H1 (cell line): ENCODE results near the gene AP2A1. TPM values are rescaled to one million over a fixed set of nuclear protein-coding genes. Genes with fewer than 3 reads are reported as not detected.
A peak's percentile ranks its signal among the peaks of the same experiment; 100 is the strongest.

Experiments
- CTCF ChIA-PET: fragments of 300-600 bp; sonication (Branson Sonifier 250); formaldehyde crosslinking; loops from one replicate; lab custom pipeline; 2021; ENCODE audit not compliant: partially characterized antibody; lab: Charles Lee
- POLR2A ChIA-PET: fragments of 300-600 bp; sonication (Branson Sonifier 250); formaldehyde crosslinking; loops from one replicate; lab custom pipeline; 2021; ENCODE audit warnings: inconsistent platforms; ENCODE audit not compliant: partially characterized antibody; lab: Charles Lee
- DNase-seq, 2 experiments: peaks; one replicate each; pipeline versions ENCODE4 v3.0.0 to v3.0.0-alpha.2; 2010 to 2022; ENCODE audit warnings: low spot score in 2 of 2, low read depth in 1 of 2, mixed read lengths in 1 of 2
- FAIRE-seq: peaks from 2 replicates; lab custom pipeline; 2011; peaks lifted over from hg19 to GRCh38; lab: Jason Lieb, UNC
- H2AFZ ChIP-seq: 2 replicates; pipeline ENCODE4 v1.8.1; 2012; ENCODE audit warnings: low read length, inconsistent platforms
- H2AK5ac ChIP-seq: 2 replicates; pipeline ENCODE4 v1.6.1; 2013; ENCODE audit warnings: low read depth, low read length
- H2BK120ac ChIP-seq: replicated peaks from 2 replicates; pipeline ENCODE3; 2013; ENCODE audit warnings: low read depth, low read length, inconsistent platforms
- H2BK12ac ChIP-seq: 2 replicates; pipeline ENCODE4 v1.6.1; 2013; ENCODE audit warnings: low read depth, low read length
- H2BK15ac ChIP-seq: 2 replicates; pipeline ENCODE4 v1.6.1; 2013; ENCODE audit warnings: low read length
- H2BK20ac ChIP-seq: 2 replicates; pipeline ENCODE4 v1.6.1; 2013; ENCODE audit warnings: low read length
- H2BK5ac ChIP-seq: 2 replicates; pipeline ENCODE4 v1.6.1; 2013; ENCODE audit warnings: low read depth, low read length
- H3K14ac ChIP-seq: 2 replicates; pipeline ENCODE4 v1.6.1; 2013; ENCODE audit warnings: inconsistent platforms; ENCODE audit not compliant: insufficient read length
- H3K18ac ChIP-seq: 2 replicates; pipeline ENCODE4 v1.6.1; 2013; ENCODE audit warnings: low read length; ENCODE audit errors: extremely low read depth
- H3K23ac ChIP-seq: 2 replicates; pipeline ENCODE4 v1.6.1; 2013; ENCODE audit warnings: inconsistent platforms; ENCODE audit not compliant: insufficient read length
- H3K23me2 ChIP-seq: 2 replicates; pipeline ENCODE4 v1.6.1; 2013; ENCODE audit warnings: low read depth, low read length
- H3K27ac ChIP-seq: 2 replicates; pipeline ENCODE4 v1.6.1; 2011; ENCODE audit warnings: low read depth, low read length, inconsistent platforms
- H3K27me3 ChIP-seq, 4 experiments: replicated peaks in 1 of 4; 1 replicate in 1 of 4; 2 replicates in 3 of 4; pipeline versions ENCODE4 v1.6.1 to v1.8.1; 2011 to 2013; ENCODE audit warnings: low read length in 3 of 4, mild to moderate bottlenecking in 3 of 4, inconsistent platforms in 2 of 4, mixed read lengths in 2 of 4, moderate library complexity in 1 of 4; ENCODE audit not compliant: control insufficient read depth in 3 of 4, insufficient read depth in 3 of 4; ENCODE audit errors: extremely low read depth in 1 of 4
- H3K36me3 ChIP-seq, 4 experiments: 2 replicates each; pipeline versions ENCODE4 v1.6.1 to v1.8.1; 2011 to 2013; ENCODE audit warnings: mild to moderate bottlenecking in 4 of 4, low read length in 3 of 4, moderate library complexity in 2 of 4, control low read depth in 1 of 4, inconsistent platforms in 1 of 4; ENCODE audit not compliant: insufficient read depth in 4 of 4, control insufficient read depth in 2 of 4
- H3K4ac ChIP-seq: replicated peaks from 2 replicates; pipeline ENCODE3; 2013; ENCODE audit warnings: low read length, low read depth, mixed read lengths, inconsistent platforms; ENCODE audit not compliant: insufficient read length
- H3K4me1 ChIP-seq, 4 experiments: replicated peaks in 1 of 4; 1 replicate in 1 of 4; 2 replicates in 3 of 4; pipeline versions ENCODE4 v1.6.1 to v1.8.1; 2011 to 2013; ENCODE audit warnings: low read length in 3 of 4, inconsistent platforms in 2 of 4, mixed read lengths in 1 of 4; ENCODE audit not compliant: insufficient read depth in 4 of 4, control insufficient read depth in 3 of 4
- H3K4me2 ChIP-seq, 2 experiments: 2 replicates each; pipeline versions ENCODE4 v1.6.1 to v1.8.1; 2011 to 2013; ENCODE audit warnings: low read depth in 2 of 2, low read length in 2 of 2, control low read depth in 1 of 2, inconsistent platforms in 1 of 2, mild to moderate bottlenecking in 1 of 2; ENCODE audit not compliant: insufficient read depth in 1 of 2
- H3K4me3 ChIP-seq, 4 experiments: fragments of 200-600, 300-600 bp in 1 of 4; sonication (generic), shearing (Covaris generic), sonication (Bioruptor Twin) in 1 of 4; 2 replicates each; pipeline versions ENCODE4 v1.5.1 to v1.8.1; 2011 to 2016; ENCODE audit warnings: low read length in 4 of 4, low read depth in 3 of 4, control low read depth in 2 of 4, inconsistent platforms in 2 of 4, mild to moderate bottlenecking in 2 of 4, mixed read lengths in 1 of 4, moderate library complexity in 1 of 4; ENCODE audit not compliant: insufficient read depth in 2 of 4; ENCODE audit errors: extremely low read depth in 1 of 4
- H3K56ac ChIP-seq: replicated peaks from 2 replicates; pipeline ENCODE3; 2013; ENCODE audit warnings: low read depth, mild to moderate bottlenecking, mixed read lengths, low read length, inconsistent platforms; ENCODE audit not compliant: insufficient read length
- H3K79me1 ChIP-seq: 2 replicates; pipeline ENCODE4 v1.6.1; 2013; ENCODE audit warnings: low read depth, low read length, control low read depth
- H3K79me2 ChIP-seq, 2 experiments: 2 replicates each; pipeline versions ENCODE4 v1.6.1 to v1.8.1; 2012 to 2013; ENCODE audit warnings: low read length in 2 of 2, mild to moderate bottlenecking in 2 of 2, inconsistent platforms in 1 of 2; ENCODE audit not compliant: insufficient read depth in 2 of 2, control insufficient read depth in 1 of 2
- H3K9ac ChIP-seq, 4 experiments: replicated peaks in 1 of 4; 1 replicate in 1 of 4; 2 replicates in 3 of 4; pipeline versions ENCODE4 v1.6.1 to v1.8.1; 2011 to 2013; ENCODE audit warnings: low read depth in 3 of 4, low read length in 3 of 4, control low read depth in 2 of 4, mild to moderate bottlenecking in 2 of 4, moderate library complexity in 2 of 4, inconsistent platforms in 1 of 4; ENCODE audit errors: extremely low read depth in 1 of 4
- H3K9me3 ChIP-seq, 2 experiments: 2 replicates each; pipeline versions ENCODE4 v1.6.1 to v1.8.1; 2012 to 2013; ENCODE audit warnings: mild to moderate bottlenecking in 2 of 2, moderate library complexity in 2 of 2, control low read depth in 1 of 2, inconsistent platforms in 1 of 2, low read depth in 1 of 2, low read length in 1 of 2, mixed read lengths in 1 of 2; ENCODE audit not compliant: insufficient read depth in 2 of 2
- H4K20me1 ChIP-seq, 2 experiments: replicated peaks in 1 of 2; 2 replicates each; pipeline versions ENCODE3 to v1.8.1; 2011 to 2013; ENCODE audit warnings: inconsistent platforms in 2 of 2, low read length in 2 of 2, mild to moderate bottlenecking in 1 of 2; ENCODE audit not compliant: insufficient read depth in 2 of 2, control insufficient read depth in 1 of 2
- H4K5ac ChIP-seq: 2 replicates; pipeline ENCODE4 v1.6.1; 2013; ENCODE audit warnings: low read length, low read depth, mixed read lengths, inconsistent platforms; ENCODE audit not compliant: insufficient read length
- H4K8ac ChIP-seq: 2 replicates; pipeline ENCODE4 v1.8.0; 2013; ENCODE audit warnings: mild to moderate bottlenecking, moderate library complexity, low read length, inconsistent platforms; ENCODE audit not compliant: insufficient read depth; ENCODE audit errors: extremely low read depth
- H4K91ac ChIP-seq: replicated peaks from 2 replicates; pipeline ENCODE3; 2013; ENCODE audit warnings: low read length, mixed read lengths, inconsistent platforms; ENCODE audit not compliant: insufficient read length
- BCL11A ChIP-seq, 2 experiments: IDR thresholded peaks; one replicate each; pipeline ENCODE4 v1.6.1; 2011; ENCODE audit warnings: low read depth in 2 of 2, low read length in 2 of 2, mild to moderate bottlenecking in 2 of 2
- HDAC2 ChIP-seq, 2 experiments: fragments of 300-600 bp in 1 of 2; sonication (generic) in 1 of 2; IDR thresholded peaks; 2 replicates each; pipeline ENCODE4 v1.6.1; 2011 to 2012; ENCODE audit warnings: low read depth in 2 of 2, low read length in 2 of 2, mild to moderate bottlenecking in 2 of 2, moderate library complexity in 2 of 2, borderline replicate concordance in 1 of 2, inconsistent platforms in 1 of 2
- NANOG ChIP-seq: IDR thresholded peaks from 2 replicates; pipeline ENCODE4 v1.6.1; 2011; ENCODE audit warnings: low read length, low read depth, mild to moderate bottlenecking, inconsistent platforms; ENCODE audit not compliant: insufficient read depth, poor library complexity, severe bottlenecking
- POU5F1 ChIP-seq: IDR thresholded peaks from 2 replicates; pipeline ENCODE4 v1.6.1; 2011; ENCODE audit warnings: low read depth, mild to moderate bottlenecking, low read length, moderate library complexity
- TAF7 ChIP-seq: optimal IDR thresholded peaks from 2 replicates; pipeline ENCODE3; 2011; ENCODE audit warnings: low read depth, mild to moderate bottlenecking, inconsistent platforms, low read length, moderate library complexity, borderline replicate concordance
- WGBS, 2 experiments: shearing (Covaris generic) in 1 of 2; methylation state at CpG; one replicate each; pipeline versions ENCODE4 v1.1.6 to v1.1.7; 2013 to 2015; ENCODE audit warnings: low lambda C conversion rate in 2 of 2, mixed read lengths in 2 of 2, inconsistent platforms in 1 of 2, low coverage in 1 of 2, missing lambda C conversion rate in 1 of 2; ENCODE audit not compliant: insufficient replicate concordance in 2 of 2, insufficient coverage in 1 of 2, insufficient read length in 1 of 2; ENCODE audit errors: extremely low coverage in 1 of 2, missing lambda C conversion rate in 1 of 2; 5-methylcytosine and 5-hydroxymethylcytosine counted together
- polyA plus RNA-seq, 7 experiments: library from polyadenylated mRNA; depleted of rRNA in 3 of 7; stranded (reverse) in 5 of 7; unstranded in 2 of 7; fragments of >200 nt in 5 of 7; fragments of 200-250 nt in 2 of 7; gene quantifications; 1 replicate in 5 of 7; 2 replicates in 1 of 7; 4 replicates in 1 of 7; pipeline versions ENCODE4 v1.2.1 to v1.2.3, GENCODE V29; 2011 to 2013; ENCODE audit warnings: missing spikeins in 2 of 7, mixed read lengths in 2 of 7
- total RNA-seq: library from RNA; stranded (reverse); fragmentation: NEBNext Ultra II Directional; extraction: Animal tissue kit (Norgen Biotek cat#: 25700); gene quantifications from 2 replicates; pipeline ENCODE4 v1.2.1, GENCODE V29; 2021

The AP2A1 gene
- total and polyA plus RNA-seq, 2 of the 8 experiments (the other 6 are each of a cell fraction or from before 2014, with no cell fraction given) = 105 to 106 TPM

DNA sequence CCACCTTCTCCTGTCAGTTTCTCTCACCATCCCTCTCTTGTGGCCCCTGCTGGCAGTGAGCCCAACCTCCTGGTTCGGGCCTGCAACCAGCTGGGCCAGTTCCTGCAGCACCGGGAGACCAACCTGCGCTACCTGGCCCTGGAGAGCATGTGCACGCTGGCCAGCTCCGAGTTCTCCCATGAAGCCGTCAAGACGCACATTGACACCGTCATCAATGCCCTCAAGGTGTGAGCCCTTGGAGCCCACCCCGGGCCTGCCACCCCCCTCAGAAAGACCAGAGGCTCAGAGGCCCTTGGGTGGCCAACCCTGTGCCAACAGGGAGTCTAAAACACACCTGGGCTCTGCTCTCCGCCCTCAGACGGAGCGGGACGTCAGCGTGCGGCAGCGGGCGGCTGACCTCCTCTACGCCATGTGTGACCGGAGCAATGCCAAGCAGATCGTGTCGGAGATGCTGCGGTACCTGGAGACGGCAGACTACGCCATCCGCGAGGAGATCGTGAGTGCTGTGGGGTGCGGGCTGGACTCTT is 32.5 kb downstream of the AP2A1 start:
- H2BK5ac ChIP-seq = no peak overlapping the region
- H4K20me1 ChIP-seq = peaks cover 4 to 11% of the 10 kb centered on the region in 2 experiments
- H3K14ac ChIP-seq = no peak overlapping the region
- H3K9me3 ChIP-seq = no peaks in the 10 kb centered on the region
- H3K4me1 ChIP-seq = peaks cover 4 to 16% (median 6%) of the 10 kb centered on the region in 4 experiments
- no peak overlapping the region for H2BK12ac ChIP-seq
- H3K36me3 ChIP-seq = peaks cover 4 to 47% (median 27%) of the 10 kb centered on the region in 4 experiments
- no peak overlapping the region for H4K91ac ChIP-seq
- no peak overlapping the region for H3K4me2 ChIP-seq
- H3K27me3 ChIP-seq = no peaks in the 10 kb centered on the region
- H3K23me2 ChIP-seq = peaks cover 2% of the 10 kb centered on the region; the same call in 1 of the 2 replicates
- H3K4me3 ChIP-seq = no peak overlapping the region
- peak overlapping the region; percentile 34; the same call in 1 of the 2 replicates for H3K27ac ChIP-seq
- POLR2A ChIA-PET = no interaction called here
- H4K8ac ChIP-seq = no peak overlapping the region
- CTCF ChIA-PET = interaction anchor here (1.0 to 2.3 kb wide), 4 partner anchors 8 to 19 kb away, joined by 3 to 12 read pairs (median 5); no protein-coding TSS in a partner anchor
- FAIRE-seq (no peak), DNase-seq (no peak)
- no peak overlapping the region for H3K9ac ChIP-seq
- H3K79me2 ChIP-seq = no peaks in the 10 kb centered on the region
- TF ChIP-seq POU5F1 (no peak), NANOG (no peak), TAF7 (no peak), HDAC2 (IDR thresholded peaks at IDR 0.05; ENCODE audit: borderline replicate concordance in 1 of 2, low read depth in 2 of 2, low read length in 2 of 2) (no peak), BCL11A (IDR thresholded peaks at IDR 0.05; ENCODE audit: low read depth in 2 of 2, low read length in 2 of 2) (no peak)
- H2BK15ac ChIP-seq = no peak overlapping the region
- no peak overlapping the region for H2BK20ac ChIP-seq
- H4K5ac ChIP-seq = no peak overlapping the region
- no peak overlapping the region for H2AK5ac ChIP-seq
- WGBS, 2 experiments = 95% methylated on average over 28 of the region's 28 CpGs; no CpG with 5 or more reads in 1 of the 2 experiments
- H2BK120ac ChIP-seq = no peak overlapping the region
- no peak overlapping the region for H3K23ac ChIP-seq
- no peak overlapping the region for H3K18ac ChIP-seq
- H3K4ac ChIP-seq = no peak overlapping the region
- H2AFZ ChIP-seq = no peak overlapping the region
- no peak overlapping the region for H3K56ac ChIP-seq
- peaks cover 2% of the 10 kb centered on the region; the same call in 1 of the 2 replicates for H3K79me1 ChIP-seq
